GM19395 (cell line): ENCODE measurements around the gene ARMH2.

ENCODE experiments used
- ATAC-seq: cut with Tn5 transposase; IDR thresholded peaks from one replicate; pipeline ENCODE4 v1.9.1; 2021; ENCODE audit warnings: mild to moderate bottlenecking, moderate library complexity; ENCODE audit not compliant: unreplicated experiment

The ARMH2 gene

GRCh38 chr6:24798740-24799540, at the start of gene ARMH2:
Gene ARMH2 (minus strand): TSS chr6:24798917. CDS start chr6:24798857, 60 bp downstream.
- no peak for ATAC-seq

GRCh38 chr6:24848461-24848860, 49.7 kb upstream of the ARMH2 start:
- no peak for ATAC-seq

DNA sequence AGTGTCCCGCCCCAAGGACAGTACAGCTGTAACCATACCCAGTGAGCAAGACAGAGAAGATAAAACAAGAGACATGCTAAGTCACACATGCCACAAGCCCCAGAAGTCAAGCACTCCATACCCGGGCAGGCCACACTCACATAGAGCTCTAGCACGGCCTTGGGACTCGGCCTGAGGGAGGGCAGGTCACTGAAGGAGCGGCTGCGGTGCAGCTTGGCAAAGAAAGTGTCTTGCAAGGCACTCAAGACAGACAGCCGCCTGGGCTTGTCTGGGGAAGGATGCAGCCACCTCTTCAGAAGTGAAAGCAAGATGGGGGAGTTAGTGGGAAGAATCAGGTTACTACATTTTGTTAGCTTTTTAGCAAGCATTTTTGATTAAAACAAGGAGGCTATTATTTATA, 48.7 kb upstream of the ARMH2 start:
- ATAC-seq: no peak

- ATAC-seq: no peak
Observed at GRCh38 chr6:24845578-24845977, 46.9 kb upstream of the ARMH2 start.

GRCh38 chr6:24844903-24845302, 46.2 kb upstream of the ARMH2 start:
- ATAC-seq: no peak

DNA sequence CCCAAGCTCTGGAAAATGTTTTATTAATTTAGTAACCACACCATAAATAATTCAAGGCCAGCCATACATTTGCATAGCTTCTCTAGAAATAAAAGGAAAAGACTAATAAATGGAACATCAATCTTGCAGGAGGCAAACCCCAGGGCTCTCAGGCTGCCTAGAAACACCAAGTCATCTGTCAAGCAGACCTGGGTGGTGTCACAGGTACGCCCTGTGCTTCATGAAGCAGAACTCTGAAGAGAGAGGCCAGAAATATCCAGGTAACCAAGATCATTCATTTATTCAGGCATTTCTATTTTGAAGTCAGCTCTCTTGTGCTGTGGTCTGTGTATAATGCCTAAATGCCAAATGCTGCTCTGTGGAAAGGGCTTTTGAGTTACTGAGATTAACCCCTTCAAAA, 45.3 kb upstream of the ARMH2 start:
- ATAC-seq: no peak

DNA sequence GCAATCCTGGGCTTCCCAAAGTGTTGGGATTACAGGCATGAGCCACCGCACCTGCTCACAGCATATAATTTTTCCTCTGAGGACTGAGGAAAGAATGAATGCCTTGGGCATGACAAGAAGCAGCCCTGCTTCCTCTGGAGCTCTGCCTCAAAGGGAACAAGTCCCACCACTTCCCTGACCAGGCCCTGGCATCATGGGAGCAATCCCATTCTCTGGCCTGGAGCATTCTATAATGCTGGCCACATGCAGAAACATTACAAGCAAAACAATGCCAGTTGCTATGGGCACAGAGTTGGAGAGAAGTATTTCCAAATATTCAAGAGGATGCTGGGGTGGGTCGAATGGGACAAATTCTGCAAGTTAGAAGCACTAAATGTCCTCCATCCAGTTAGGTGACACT, 41.5 kb upstream of the ARMH2 start:
- no peak for ATAC-seq

DNA sequence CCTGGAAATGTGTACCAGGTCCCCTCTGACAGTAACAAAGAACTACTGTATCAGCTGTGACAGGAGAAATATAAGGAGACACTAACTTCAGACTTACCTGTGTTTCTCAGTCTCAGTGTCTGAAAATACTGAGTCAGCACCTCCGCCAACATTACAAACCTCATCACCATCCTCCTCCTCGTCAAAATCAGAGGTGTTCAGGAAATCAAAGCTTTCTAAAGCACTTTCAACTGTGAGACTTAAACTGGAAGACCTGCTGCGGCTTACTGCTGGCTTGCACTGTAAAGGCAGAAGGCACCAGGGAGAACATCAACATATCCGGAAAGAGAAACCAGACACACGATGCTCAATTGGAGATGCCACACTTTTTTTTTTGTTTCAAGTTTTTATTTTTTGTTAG, 40.3 kb upstream of the ARMH2 start:
- ATAC-seq: no peak

- no peak for ATAC-seq
Observed at GRCh38 chr6:24838081-24838480, 39.4 kb upstream of the ARMH2 start.

DNA sequence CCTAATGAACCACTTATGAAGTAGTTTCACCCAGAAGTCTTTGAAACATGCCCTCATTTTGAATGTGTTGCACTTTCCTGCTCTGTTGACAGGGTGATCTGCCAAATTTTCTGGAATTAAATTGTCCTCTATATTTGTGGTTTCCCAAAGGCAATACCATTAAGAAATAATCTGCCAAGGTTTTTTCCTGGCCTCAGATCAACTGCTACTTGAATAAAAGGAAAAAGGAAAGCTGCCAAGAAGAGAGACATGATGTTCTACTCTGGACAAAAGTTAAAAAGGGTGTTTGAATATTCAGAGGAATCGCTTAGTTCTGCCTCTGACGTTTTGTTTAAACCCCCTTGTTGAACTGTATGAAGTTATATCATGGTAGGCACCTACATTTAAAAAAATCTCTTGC, 37.4 kb upstream of the ARMH2 start:
- ATAC-seq: no peak

GRCh38 chr6:24833711-24834386, 35.1 kb upstream of the ARMH2 start:
- ATAC-seq: no peak

DNA sequence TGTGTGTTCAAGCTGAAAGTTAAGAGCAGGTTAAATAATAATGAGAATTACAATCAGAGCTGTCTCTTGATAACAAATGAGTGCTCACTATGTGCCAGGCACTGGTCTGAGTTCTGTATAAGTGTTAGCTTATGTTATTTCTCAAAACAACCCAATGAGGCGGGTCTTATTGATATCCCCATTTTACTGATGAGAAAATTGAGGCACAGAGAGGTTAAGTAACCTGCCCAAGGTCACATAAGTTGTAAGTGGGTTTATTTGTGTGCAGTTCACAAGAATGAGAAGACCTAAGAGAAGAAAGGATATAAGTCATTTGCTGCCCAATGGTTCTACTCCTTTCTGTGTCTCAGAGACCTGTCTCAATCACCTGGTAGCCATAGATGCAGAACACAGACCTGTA, 34.1 kb upstream of the ARMH2 start:
- no peak for ATAC-seq

DNA sequence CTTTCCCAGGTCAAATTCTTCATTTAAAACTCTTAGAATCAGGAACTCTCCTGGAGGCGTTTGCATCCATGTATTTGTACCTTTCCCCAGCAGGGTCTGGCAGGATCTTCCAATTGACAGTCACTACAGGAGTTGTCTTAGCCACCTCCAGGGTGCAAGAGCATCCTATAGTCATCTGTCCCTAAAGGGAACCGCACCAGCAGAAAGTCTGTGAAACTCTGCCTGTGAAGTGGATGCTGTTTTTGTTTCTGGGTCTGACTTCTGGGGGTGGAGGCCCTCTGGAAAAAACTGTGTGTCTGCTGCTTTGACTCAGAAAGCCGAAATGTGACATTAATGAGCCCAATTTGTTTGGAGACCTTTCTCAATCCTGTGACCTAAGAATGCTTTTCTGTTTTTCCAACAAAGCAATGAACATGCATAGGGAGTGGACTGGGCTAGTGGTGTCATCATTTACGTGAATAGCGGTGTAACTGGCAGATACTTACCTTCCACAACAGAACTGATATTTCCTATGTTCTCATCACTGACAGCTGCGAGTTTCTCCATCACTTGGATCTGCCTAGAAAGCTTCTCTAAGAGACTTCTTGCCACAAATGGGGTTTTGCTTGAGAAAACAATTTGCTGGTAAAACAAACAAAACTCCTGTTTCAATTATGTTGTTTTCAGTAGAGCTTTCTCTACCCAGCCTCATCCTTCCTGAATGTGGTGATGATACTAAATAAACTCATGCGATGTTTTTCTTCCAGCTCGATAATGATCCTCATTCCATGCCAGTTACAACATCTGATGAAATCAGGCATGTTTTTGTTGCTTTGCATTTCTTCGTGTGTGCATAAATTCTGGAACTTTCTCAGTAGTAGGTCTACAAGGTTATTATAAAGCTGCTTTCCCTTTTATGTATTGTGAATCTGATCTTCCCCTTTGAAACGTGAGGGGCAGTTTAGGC, 33.3 kb upstream of the ARMH2 start:
- no peak for ATAC-seq

DNA sequence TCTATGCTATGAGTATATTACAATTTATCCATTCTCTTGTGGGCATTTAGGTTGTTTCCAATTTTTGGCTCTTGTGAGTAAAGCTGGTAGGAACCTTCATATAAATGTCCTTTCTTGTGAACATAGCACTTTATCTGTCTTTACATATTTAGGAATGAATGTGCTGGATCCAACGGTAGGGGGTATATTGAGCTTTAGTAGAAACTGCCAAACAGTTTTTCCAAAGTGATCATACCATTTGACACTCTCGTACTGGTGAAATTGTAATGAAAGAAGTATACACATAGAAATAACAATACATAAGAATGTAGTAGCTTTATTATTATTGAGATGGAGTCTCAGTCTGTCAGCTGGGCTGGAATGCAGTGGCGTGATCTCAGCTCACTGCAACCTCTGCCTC, 30.9 kb upstream of the ARMH2 start:
- no peak for ATAC-seq

DNA sequence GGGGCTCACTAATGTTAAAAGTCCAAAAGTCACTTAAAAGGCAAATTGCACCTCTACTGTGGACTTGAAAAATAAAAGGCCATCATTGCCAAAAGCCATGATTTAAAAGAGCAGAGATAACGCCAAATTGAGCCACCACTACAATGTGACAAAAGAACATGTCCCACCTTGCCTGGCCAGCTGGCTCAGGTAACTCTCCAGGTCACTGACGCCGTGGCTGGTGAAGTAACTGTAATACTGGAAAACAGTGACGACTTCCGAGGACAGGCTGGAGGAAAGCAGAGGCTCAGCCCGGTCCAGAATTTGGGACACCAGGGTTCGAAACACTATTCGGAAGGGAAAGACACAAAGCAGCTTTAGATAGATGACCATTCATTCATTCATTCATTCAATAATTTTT, 29.3 kb upstream of the ARMH2 start:
- no peak for ATAC-seq

- no peak for ATAC-seq
Observed at GRCh38 chr6:24827162-24827561, 28.4 kb upstream of the ARMH2 start.

DNA sequence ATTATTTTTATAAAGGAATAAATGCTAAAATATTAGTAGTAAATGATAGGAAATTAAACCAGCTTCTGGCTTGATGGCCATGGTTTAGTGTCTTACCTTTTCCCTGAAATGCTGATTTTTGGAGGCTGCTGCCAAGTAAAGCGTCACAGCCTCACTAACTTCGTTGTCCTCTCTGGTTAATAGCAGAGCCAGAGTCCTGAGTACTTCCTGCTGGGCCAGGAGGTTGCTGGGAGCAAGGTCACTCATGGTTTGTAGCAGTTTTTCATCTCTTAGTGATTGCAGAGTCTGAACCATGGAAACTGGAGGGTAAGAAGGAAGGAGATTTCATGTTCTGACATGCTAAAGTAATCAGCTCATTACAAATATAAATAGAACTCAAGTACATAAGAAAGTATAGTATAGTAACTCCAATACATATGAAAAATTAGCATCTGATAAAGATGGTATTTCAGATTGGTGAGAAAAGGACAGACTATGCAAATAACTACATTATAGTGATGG, 26.5 kb upstream of the ARMH2 start:
- ATAC-seq: no peak

GRCh38 chr6:24824142-24824938, 25.6 kb upstream of the ARMH2 start:
- ATAC-seq: no peak

DNA sequence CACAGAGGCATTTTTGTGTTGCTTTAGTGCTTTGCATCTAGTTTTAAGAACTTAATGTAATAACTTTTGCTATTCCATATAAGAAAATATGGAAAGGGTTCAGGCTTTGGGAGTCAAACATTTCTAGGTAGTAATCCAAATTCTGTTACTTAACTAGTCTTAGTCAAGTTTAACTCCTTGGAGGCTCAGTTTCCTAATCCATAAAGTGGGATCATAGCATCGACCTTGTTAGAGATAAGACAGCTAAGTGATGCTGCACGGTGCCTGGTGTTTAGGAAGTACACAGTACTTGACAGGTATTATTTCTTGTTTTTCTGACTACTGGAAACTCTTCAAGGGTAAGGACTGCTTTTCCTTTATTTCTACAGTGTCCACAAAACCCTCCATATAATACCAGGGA, 24.5 kb upstream of the ARMH2 start:
- no peak for ATAC-seq

GRCh38 chr6:24822696-24823095, 24.0 kb upstream of the ARMH2 start:
- ATAC-seq: no peak
